Measurements from ENCODE around the gene SAT1.

SAT1 gene

DNA sequence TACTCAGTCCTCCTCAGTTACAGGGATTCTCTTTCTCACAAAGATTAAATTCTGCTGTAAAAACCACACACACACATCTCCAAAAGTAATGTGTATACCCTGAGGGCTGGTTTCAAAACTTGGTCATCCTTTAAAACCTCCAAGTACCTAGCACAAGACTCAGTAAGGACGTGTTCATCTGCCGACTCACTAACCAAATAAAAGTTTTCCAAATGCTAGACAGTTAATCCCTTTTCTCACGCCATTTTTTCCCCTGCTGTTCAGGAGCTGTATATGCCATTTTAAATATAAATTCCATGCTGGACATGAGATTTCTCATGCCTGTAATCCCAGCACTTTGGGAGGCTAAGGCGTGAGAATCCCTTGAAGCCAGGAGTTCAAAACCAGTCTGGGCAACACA is 3.9 kb upstream of the SAT1 start:
- DNase-seq, result no peak

DNA sequence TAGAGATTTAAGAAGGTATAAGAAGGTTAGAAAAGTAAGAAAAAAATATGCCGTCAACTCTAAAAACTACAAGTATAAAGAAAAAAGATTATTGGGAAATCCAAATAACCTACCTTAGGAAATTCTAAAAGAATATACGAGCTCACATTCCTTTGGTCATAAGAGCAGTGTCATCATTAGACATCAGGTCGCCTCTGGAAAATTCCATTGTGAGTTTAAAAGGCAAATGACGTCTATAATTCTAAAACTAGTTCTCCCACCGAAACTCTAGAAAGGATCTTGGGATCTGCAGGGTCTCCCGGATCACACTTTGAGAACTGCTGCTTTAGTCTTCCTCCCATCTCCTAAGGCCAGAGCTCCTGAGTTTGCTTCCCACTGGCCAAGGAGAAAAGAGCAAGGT is 518 bp upstream of the SAT1 start:
- no peak for DNase-seq

DNA sequence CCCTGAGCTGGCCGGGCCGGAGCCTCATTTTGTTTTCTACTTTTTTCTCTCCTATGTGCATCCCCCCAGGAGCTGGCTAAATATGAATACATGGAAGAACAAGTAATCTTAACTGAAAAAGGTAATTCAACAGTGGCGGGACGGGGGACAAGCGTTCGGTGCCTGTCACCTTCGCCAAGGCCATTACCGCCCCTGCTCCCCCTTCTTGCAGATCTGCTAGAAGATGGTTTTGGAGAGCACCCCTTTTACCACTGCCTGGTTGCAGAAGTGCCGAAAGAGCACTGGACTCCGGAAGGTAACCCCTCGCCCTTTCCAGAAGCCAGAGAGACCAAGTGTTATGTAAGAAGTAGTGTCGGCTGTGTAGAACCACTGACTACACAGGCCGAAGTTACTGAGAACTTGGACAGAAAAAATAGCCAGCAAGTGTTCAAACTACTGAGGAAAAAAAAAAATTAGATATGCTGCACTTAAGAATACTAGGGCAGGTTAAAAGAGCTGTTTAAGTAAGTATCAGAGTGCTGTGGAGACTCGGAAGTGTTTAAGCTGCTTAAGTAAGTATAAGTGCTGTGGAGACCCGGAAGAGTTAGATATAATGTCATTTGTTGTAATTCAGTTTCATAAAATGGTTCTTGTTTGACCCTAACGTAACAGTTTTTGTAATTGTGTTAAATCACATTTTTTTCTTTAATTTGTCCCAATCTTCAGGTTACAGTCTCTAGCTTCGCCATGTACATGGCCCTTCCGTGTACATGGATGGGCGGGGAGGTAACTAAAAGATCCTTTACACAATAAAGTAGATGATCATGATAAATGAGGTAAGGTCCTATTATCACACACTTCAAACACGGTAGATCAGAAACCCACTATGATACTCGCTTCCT is 856 bp downstream of the SAT1 start:
- DNase-seq, result peak; percentile 33

DNA sequence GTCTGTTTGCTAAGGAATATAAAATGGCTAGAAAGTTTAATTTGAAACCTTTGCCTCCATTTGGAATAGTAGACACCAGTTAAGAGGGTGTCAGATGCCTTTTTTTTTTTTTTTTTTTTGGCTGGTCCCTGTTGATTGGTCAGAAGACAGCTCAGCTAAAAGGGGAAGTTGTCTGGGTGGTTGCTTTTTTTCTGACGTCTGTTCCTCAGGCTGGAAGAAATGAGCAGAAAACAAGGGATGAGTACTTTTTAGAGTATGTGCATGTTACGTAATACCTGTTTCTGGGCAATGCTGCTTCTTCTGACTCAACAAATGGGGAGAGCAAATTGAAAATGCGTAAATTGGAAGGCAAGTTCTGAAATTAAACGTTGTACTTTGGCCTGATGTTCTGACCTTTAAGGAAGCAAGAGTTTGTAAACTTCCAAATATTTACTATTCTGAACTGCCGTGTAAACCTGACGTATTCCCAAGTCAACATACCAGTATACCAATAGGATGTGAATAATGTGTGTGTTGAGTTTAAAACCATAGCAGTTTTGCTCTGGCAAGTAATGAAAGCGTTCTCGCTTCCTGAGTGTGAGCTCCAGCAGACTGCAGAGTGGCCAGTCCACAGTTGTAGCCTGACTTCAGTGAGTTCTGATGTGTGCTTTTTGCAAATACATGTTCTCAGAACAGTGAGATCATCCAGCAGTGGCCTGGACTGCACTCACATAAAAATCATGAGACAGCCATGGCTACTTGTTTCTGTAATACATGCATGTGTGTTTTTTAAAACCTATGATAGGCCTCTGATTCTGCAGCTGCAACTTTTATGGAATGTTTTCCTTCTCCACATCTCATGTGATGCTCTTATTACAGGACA is 1.7 kb downstream of the SAT1 start:
- no peak for DNase-seq

DNA sequence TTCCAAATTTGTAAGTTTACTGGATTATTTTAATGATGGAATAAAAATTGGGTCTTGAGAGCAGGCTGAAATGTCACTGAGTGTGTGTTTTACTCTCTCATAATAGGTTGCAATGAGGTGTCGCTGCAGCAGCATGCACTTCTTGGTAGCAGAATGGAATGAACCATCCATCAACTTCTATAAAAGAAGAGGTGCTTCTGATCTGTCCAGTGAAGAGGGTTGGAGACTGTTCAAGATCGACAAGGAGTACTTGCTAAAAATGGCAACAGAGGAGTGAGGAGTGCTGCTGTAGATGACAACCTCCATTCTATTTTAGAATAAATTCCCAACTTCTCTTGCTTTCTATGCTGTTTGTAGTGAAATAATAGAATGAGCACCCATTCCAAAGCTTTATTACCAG is 2.6 kb downstream of the SAT1 start:
- DNase-seq, result no peak

DNA sequence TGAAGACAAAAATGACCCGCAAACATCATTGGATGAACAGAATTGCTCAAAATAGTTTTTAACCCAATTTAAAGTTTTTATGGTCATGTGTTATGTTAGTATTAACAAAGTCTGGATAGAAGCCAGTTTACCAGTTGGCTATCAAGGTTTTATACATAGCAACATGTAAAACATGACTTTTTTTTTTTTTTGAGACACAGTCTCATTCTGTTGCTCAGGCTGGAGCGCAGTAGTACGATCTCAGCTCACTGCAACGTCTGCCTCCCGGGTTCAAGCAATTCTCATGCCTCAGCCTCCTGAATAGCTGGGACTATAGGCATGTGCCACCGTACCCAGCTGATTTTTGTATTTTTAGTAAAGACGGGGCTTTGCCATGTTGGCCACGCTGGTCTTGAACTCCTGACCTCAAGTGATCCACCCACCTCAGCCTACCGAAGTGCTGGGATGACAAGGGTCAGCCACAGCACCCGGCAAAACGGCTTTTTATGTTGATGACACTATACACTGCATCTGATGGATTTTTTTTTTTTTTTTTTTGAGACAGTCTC is 3.4 kb downstream of the SAT1 start:
- DNase-seq, result no peak

DNA sequence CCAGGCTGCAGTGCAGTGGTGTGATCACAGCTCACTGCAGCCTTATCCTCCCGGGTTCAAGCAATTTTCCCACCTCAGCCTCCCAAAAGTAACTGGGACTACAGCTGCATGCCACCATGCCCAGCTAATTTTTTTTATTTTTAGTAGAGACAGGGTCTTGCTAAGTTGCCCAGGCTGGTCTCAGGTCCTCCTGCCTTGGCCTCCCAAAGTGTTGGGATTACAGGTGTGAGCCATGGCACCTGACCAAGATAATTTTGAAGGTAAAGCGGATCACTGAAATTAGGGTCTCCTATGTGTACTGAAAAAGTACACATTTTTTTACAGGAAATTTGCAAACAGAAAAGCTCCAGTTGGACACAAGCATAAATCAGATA is 4.8 kb downstream of the SAT1 start:
- no peak for DNase-seq

DNA sequence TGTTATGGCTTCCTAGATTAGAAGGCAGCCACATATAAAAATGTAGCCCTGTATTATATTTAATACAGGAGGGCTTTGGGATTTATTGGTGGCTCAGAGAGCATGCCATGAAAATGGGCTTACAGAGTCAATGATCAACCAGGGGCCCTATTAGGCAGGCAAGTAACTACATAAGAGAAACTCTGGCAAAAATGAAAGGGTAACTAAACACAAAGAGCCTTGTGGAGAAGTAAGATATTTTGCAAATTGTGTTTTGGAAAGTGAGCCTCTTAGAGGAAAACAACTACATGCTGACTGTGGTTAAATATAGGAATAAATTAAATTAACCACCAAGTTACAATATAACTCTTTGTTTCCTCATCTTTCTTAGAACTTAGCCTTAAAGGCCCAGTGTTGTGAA is 5.5 kb downstream of the SAT1 start:
- no peak for DNase-seq

DNA sequence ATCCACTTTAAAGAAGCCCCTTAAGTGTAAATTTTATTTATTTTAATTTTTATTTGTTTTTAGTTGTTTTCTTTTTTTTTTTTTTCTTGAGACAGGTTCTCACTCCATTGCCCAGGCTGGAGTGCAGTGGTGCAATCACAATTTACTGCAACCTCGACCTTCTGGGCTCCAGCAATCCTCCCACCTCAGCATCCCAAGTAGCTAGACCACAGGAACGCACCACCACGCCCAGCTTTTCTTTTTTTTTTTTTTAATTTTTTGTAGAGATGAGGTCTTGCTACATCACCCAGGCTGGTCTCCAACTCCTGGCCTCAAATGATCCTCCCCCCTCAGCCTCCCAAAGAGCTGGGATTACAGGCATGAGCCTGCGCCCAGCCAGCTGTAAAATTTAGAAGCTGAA is 6.0 kb downstream of the SAT1 start:
- no peak for DNase-seq

DNA sequence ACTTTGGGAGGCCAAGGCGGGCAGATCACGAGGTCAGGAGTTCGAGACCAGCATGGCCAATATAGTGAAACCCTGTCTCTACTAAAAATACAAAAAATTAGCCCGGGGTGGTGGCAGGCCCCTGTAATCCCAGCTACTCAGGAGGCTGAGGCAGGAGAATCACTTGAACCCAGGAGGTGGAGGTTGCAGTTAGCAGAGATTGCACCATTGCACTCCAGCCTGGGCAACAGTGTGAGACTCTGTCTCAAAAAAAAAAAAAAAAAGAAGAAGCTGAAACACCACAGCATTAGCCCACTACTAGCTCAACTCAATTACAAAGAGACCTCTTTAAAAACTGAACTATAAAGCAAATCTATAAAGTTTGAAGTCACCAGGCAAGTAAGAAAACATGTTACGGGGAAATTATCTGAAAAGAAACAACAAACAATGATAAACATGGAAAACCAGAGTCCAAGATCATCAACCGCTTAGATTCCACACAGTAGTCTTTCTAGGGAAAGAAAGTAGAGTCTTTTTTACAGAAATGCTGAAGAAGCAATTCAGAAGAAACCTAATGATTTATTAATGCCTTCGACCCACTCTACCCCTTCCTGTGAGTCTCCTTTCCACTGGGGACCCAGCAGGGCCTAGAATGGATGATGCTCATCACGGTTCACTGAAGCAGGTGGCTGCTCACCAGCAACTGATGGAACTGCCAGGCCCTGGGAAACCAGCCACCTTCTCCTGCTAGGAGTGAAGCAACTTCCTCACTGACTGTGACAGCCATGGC is 6.6 kb downstream of the SAT1 start:
- DNase-seq, result peak; percentile 58

DNA sequence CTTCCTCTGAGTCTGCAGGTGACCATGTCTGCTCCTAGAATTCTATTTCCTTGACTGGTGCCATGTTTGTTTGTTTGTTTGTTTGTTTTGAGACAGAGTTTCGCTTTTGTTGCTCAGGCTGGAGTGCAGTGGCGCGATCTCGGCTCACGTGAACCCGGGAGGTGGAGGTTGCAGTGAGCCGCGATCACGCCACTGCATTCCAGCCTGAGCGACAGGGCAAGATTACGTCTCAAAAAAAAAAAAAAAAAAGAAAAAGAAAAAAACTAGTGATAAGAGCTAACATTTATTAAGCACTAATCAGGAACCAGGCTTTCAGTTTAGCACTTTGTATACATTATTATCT is 7.2 kb downstream of the SAT1 start:
- no peak for DNase-seq

DNA sequence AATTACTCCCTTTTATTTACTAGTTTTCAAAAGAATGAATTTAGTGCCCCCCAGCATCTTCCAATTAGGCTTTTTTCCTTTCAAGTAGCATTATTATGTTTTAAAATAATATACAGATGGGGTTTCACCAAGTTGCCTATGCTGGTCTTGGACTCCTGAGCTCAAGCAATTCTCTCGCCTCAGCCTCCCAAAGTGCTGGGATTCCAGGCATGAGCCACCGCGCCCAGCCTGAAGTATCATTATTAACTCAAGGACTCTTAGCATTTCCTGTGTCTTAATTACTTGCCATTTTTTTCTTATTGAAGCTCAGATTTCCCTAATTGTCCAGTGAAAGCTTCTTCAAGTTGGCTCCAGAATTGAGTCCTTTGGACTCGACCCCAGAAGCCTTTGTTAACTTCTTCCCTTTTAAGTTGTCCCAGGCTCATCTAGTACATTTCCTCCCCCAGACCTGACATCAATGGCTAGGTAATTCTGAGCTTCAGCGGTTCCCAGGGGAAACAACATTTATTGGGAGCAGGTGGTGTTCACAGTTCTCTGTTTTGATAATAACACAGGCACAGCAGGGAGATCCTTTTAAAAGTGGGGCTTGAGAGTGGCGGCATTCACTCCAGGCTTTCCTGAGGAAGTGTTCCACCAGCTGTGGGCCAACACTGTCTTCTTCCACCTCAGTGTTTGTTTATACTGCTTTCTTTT is 10.0 kb downstream of the SAT1 start:
- peak; percentile 95 for DNase-seq

DNA sequence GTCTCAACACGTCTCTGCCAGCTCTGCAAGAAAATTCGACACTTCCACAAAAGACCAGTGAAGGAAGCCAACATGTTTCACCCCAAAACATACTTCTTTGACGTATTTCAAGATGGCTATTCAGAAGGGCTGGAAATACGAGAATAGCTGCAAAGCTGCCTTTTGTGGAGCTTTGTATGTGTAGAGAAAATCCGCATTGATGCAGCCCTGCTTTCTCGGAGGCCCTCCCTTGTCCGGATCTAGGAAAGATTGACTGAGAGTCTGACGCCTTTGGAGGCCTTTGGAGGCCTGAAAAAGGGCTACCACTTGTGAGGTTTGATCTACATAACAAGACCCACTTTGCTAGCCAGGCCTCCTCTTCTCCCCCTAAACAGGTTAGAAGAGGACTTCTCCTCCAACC is 12.2 kb downstream of the SAT1 start:
- DNase-seq, result no peak

DNA sequence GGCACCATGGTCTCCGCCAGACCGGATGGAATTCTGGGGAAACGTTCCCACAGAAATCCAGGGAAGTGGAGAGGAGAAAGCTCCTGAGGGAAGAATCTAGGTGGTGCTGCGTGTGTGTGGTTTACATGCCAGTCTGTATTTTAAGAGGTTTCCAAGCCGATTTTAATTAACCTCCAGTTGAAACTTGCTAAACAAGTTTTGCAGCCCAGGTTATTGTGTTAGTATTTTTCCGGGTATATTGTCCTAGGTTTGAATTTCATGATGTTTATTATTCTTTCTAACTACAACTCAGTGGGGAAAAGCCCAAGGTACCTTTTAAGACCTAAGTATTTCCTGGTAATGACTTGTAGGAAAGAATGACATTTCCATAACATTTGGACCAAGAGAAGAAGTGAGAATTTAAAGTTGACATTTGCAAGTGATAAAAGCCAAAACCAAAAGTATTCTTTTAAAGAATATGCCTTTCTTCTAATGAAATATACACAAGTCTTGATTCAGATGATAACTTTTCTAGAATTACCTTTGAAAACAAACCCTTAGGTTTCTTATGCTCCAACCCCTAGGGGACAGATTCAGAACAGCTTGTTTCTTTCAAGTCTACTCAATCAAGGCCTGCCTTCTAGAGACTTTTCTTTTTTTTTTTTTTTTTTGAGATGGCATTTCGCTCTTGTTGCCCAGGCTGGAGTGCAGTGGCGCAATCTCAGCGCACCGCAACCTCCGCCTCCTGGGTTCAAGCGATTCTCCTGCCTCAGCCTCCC is 14.6 kb downstream of the SAT1 start:
- no peak for DNase-seq

DNA sequence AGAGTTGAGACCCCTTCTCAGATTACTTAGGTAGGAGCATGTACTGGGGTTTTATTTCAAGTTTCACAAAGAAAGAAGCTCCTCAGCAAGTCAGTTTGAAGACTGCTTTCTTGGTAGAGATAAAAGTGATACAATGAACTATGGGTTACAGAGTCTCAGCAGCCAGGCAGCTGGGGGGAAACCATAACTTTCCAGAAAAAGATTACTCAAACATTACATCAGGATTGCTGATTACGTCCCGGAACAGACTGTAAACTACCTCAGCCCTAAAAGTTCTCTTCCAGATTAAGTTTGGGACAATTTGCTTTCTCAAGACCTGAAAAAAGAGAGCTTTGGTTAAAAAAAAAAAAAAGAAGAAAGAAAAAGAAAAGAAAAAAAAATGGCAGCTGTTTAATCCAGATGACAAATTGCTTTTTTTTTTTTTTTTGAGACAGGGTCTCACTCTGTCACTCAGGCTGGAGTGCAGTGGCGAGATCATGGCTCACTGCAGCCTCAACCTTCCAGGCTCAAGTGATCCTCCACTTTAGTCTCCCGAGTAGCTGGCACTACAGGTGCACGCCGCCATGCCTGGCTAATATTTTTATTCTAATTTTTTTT is 16.6 kb downstream of the SAT1 start:
- DNase-seq, result no peak

DNA sequence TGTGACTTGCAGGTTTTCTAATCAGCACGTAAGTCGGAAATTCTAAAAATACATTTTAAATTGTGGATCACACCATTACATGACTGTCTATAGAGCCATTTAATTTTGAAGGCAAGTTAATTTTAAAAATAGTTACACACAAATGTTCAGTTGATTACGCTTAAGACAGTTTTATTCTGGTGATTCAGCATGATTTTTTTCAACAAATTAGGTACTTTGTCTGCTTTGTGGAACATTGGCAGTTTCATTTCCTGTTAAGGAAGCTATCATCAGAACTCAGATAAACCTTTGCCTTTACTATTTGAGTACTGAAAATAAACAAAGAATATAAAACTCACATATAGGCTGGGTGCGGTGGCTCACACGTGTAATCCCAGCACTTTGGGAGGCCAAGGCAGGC is 19.5 kb downstream of the SAT1 start:
- DNase-seq, result no peak

DNA sequence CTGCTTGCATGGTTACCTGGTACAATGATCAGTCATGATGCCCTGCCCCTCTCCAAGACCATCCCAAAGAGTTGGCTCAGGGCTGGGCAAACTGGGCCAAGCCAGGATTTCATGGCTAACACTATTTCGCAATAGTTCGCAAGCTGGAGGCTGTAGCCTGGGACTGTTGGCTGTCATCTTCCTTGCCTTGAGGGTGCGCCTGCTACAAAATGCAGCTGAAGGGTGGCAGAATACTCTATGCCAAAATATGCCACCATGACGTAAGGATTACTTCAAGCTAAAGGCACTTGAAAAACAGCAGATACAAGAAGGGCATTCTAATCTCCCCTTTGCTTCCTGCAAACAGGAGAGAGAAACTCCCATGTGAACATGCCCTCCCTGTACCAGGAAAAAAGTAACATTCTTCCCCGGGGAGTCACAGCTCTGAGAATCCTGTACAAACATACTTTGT is 21.0 kb downstream of the SAT1 start:
- no peak for DNase-seq

DNA sequence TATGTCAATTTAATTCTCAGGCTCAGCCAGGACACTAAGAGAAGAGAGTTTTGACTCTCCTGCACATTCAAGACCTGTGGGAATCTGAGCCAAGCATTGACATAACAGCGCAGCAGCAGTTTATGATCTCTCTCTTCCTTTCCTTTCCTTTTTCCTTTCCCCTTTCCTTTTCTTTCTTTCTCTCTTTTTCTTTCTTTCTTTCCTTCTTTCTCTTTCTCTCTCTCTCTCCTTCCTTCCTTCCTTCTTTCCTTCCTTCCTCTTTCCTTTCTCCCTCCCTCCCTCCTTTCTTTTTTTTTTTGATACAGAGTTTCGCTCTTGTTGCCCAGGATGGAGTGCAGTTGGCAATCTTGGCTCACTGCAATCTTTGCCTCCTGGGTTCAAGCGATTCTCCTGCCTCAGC is 21.6 kb downstream of the SAT1 start:
- no peak for DNase-seq

DNA sequence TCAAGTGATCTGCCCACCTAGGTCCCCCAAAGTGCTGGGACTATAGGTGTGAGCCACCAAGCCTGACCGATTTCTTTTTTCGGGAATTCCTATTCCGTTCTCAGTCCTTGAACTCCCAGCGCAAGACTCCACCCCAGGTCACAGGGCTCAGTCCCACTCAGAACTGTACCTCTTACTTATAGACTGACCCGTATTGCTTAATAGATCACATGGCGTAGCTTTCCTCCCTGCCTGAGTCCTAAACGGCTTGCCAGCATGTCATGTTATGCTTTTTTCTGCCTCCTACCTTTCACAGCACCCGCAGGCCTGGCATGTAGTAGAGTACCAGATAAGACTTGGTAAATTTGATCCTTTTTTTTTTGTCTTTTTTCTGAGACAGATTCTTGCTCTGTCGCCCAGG is 22.4 kb downstream of the SAT1 start:
- DNase-seq, result no peak

DNA sequence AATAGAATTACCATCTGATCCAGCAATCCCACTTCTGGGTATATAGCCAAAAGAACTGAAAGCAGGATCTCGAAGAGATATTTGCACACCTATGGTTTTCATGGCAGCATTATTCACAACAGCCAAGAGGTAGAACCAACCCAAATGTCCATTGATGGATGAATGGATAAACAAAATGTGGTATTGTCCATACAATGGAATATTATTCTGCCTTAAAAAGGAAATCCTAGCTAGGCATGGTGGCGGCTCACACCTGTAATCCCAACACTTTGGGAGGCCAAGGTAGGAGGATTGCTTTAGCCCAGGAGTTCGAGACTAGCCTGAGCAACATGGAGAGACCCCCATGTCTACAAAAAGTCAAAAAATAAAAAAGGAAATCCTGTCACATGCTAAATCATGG is 27.3 kb downstream of the SAT1 start:
- no peak for DNase-seq

DNA sequence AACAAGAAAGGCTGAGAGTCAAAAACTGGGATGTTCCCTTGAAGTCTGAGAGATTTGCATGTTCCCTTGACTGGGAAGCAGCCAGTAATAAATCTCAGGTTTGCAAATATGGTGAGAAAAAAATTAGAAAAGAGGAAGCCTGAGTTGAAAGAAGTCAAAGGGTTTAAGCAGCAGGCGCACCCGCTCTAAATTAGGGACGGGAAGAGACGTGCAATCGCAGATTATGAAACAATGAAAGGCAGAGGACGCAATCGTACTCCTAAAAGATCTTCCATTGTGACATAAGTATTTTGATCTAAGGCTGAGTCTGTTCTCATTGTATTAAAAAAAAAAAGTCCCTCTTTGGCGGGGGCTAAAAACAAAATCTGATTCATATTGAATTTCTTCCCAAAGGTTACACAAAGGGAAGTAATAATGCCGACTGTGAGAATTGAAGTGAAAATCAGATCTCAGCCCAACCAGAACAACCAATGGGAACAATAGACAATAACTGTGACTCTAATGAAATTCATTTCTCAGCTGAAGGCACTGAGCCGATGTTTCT is 28.2 kb downstream of the SAT1 start:
- no peak for DNase-seq

Data from NCI-H69 (cell line).